ENCODE data around the gene BTBD9. TPM values are rescaled to one million over a fixed set of nuclear protein-coding genes. Genes with fewer than 3 reads are reported as not detected.

Gene BTBD9
- polyA plus RNA-seq, 1 donor (not counting 4 experiments of a cell fraction or from before 2014, with no cell fraction given): 6.8 TPM

- Histone ChIP-seq H3K4me1 (ENCODE audit: control insufficient read depth, extremely low read depth, insufficient read depth, low read length) (no peaks in the 10 kb centered on the region), H3K9ac (ENCODE audit: control insufficient read depth, extremely low read depth, insufficient read depth, low read length) (no peak overlapping the region), H3K36me3 (ENCODE audit: control insufficient read depth in 2 of 2, extremely low read depth in 1 of 2, insufficient read depth in 2 of 2, low read length in 2 of 2) (no peaks in the 10 kb centered on the region), H3K27ac (ENCODE audit: control insufficient read depth, insufficient read depth, low read length) (no peak overlapping the region), H3K79me2 (ENCODE audit: control insufficient read depth, insufficient read depth, low read length) (no peaks in the 10 kb centered on the region), H4K20me1 (ENCODE audit: control insufficient read depth, extremely low read depth, insufficient read depth, low read length) (no peaks in the 10 kb centered on the region), H3K4me3 (ENCODE audit: control insufficient read depth in 2 of 3, extremely low read depth in 1 of 3, insufficient read depth in 2 of 3, low read depth in 1 of 3, low read length in 3 of 3) (no peak overlapping the region), H2AFZ (ENCODE audit: control insufficient read depth, low read length) (no peak overlapping the region), H3K27me3 (ENCODE audit: control insufficient read depth, extremely low read depth, insufficient read depth, low read length) (no peaks in the 10 kb centered on the region), H3K9me3 (ENCODE audit: control insufficient read depth, low read depth, low read length) (no peaks in the 10 kb centered on the region), H3K4me2 (ENCODE audit: control insufficient read depth, extremely low read depth, insufficient read depth, low read depth, low read length) (no peak overlapping the region), H3K9me1 (ENCODE audit: control insufficient read depth, extremely low read depth, insufficient read depth, low read length) (no peaks in the 10 kb centered on the region)
- DNase-seq (ENCODE audit: low read depth, low spot score) (no peak), FAIRE-seq (no peak)
- dilution Hi-C loops (cut with MboI; ENCODE audit: extremely low pct_ligation_motif_present, low sequenced_read_pairs): no loop called here
- TF ChIP-seq EZH2 (IDR thresholded peaks at IDR 0.05; ENCODE audit: low read length) (no peak), CTCF (optimal IDR thresholded peaks at IDR 0.05 in 1 of 3, IDR thresholded peaks at IDR 0.05 in 1 of 3, conservative IDR thresholded peaks at IDR 0.05 in 1 of 3; ENCODE audit: extremely low read depth in 1 of 3, insufficient read depth in 2 of 3, low read length in 3 of 3) (no peak)
Observed at GRCh38 chr6:38528196-38528965, 111.3 kb downstream of the BTBD9 start.

GRCh38 chr6:38527371-38527770 lies 112.4 kb downstream of the BTBD9 start:
- Histone ChIP-seq H3K4me3 (ENCODE audit: control insufficient read depth in 2 of 3, extremely low read depth in 1 of 3, insufficient read depth in 2 of 3, low read depth in 1 of 3, low read length in 3 of 3) (no peak overlapping the region), H3K9ac (ENCODE audit: control insufficient read depth, extremely low read depth, insufficient read depth, low read length) (no peak overlapping the region), H3K36me3 (ENCODE audit: control insufficient read depth in 2 of 2, extremely low read depth in 1 of 2, insufficient read depth in 2 of 2, low read length in 2 of 2) (no peaks in the 10 kb centered on the region), H3K79me2 (ENCODE audit: control insufficient read depth, insufficient read depth, low read length) (no peaks in the 10 kb centered on the region), H3K4me1 (ENCODE audit: control insufficient read depth, extremely low read depth, insufficient read depth, low read length) (no peaks in the 10 kb centered on the region), H4K20me1 (ENCODE audit: control insufficient read depth, extremely low read depth, insufficient read depth, low read length) (no peaks in the 10 kb centered on the region), H2AFZ (ENCODE audit: control insufficient read depth, low read length) (no peak overlapping the region), H3K9me1 (ENCODE audit: control insufficient read depth, extremely low read depth, insufficient read depth, low read length) (no peaks in the 10 kb centered on the region), H3K27me3 (ENCODE audit: control insufficient read depth, extremely low read depth, insufficient read depth, low read length) (no peaks in the 10 kb centered on the region), H3K9me3 (ENCODE audit: control insufficient read depth, low read depth, low read length) (no peaks in the 10 kb centered on the region), H3K27ac (ENCODE audit: control insufficient read depth, insufficient read depth, low read length) (no peak overlapping the region), H3K4me2 (ENCODE audit: control insufficient read depth, extremely low read depth, insufficient read depth, low read depth, low read length) (no peak overlapping the region)
- no peak for TF ChIP-seq EZH2 (IDR thresholded peaks at IDR 0.05; ENCODE audit: low read length)
- TF ChIP-seq CTCF (optimal IDR thresholded peaks at IDR 0.05 in 1 of 3, IDR thresholded peaks at IDR 0.05 in 1 of 3, conservative IDR thresholded peaks at IDR 0.05 in 1 of 3; ENCODE audit: extremely low read depth in 1 of 3, insufficient read depth in 2 of 3, low read length in 3 of 3): no peak
- no peak for FAIRE-seq
- dilution Hi-C loops (cut with MboI; ENCODE audit: extremely low pct_ligation_motif_present, low sequenced_read_pairs): no loop called here
- no peak for DNase-seq (ENCODE audit: low read depth, low spot score)
